ENCODE data around the gene RNF13. TPM values are rescaled to one million over a fixed set of nuclear protein-coding genes. Genes with fewer than 3 reads are reported as not detected.
A peak's percentile ranks its signal among the peaks of the same experiment; 100 is the strongest.

RNF13 gene
- total RNA-seq, 3 donors from 2014 or later, result 95.0 to 142 (median 114) TPM

DNA sequence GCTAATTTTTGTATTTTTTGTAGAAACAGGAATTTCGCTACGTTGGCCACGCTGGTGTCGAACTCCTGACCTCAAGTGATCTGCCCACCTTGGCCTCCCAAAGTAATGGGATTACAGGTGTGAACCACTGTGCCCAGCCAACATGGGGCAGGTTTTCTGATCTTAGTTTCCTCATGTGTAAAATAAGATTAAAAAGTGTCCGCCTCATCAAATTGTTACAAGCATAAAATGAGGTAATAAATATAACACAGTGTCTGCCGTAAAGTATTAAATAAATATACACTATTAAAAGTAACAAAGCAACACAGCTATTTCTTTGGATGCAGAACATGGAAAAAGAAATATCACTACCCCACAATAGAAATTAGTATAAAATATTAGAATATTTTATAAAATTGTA, 44.3 kb upstream of the RNF13 start:
- DNase-seq (ENCODE audit: low spot score in 2 of 2), result no peak
- no peak for TF ChIP-seq POLR2A (IDR thresholded peaks at IDR 0.05)
- TF ChIP-seq, protein P1, sequence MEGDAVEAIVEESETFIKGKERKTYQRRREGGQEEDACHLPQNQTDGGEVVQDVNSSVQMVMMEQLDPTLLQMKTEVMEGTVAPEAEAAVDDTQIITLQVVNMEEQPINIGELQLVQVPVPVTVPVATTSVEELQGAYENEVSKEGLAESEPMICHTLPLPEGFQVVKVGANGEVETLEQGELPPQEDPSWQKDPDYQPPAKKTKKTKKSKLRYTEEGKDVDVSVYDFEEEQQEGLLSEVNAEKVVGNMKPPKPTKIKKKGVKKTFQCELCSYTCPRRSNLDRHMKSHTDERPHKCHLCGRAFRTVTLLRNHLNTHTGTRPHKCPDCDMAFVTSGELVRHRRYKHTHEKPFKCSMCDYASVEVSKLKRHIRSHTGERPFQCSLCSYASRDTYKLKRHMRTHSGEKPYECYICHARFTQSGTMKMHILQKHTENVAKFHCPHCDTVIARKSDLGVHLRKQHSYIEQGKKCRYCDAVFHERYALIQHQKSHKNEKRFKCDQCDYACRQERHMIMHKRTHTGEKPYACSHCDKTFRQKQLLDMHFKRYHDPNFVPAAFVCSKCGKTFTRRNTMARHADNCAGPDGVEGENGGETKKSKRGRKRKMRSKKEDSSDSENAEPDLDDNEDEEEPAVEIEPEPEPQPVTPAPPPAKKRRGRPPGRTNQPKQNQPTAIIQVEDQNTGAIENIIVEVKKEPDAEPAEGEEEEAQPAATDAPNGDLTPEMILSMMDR (IDR thresholded peaks at IDR 0.05), result no peak
- TF ChIP-seq POLR2AphosphoS5 (IDR thresholded peaks at IDR 0.05), result no peak
- intact Hi-C loops (cut with DNase I; ENCODE audit: low total_unique reads), result no loop called here

DNA sequence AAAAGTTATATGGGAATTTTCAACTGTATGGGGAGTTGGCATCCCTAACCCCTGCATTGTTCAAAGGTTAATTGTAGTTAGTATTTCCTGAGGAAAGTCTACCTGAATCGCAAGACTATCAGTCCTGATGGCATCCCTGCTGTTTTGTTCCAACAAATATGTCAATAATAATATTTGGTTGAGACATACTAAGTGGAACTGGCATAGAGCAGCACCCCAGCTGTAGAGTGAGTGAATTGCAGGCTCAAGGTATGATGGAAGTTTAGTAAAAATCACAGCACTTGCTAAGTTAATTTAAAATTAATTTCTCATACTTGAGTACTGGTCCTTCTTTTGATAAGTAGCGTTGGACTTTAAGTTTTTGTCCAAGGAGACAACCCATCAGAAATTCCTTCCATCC, 42.8 kb upstream of the RNF13 start:
- no peak for DNase-seq (ENCODE audit: low spot score in 2 of 2)
- no peak overlapping the region for H3K4me3 ChIP-seq
- no peaks in the 10 kb centered on the region for H3K4me1 ChIP-seq
- H3K27ac ChIP-seq, result no peak overlapping the region
- H3K27me3 ChIP-seq, result no peaks in the 10 kb centered on the region
- intact Hi-C loops (cut with DNase I; ENCODE audit: low total_unique reads), result no loop called here
- no peak for TF ChIP-seq POLR2A (IDR thresholded peaks at IDR 0.05)
- TF ChIP-seq POLR2AphosphoS5 (IDR thresholded peaks at IDR 0.05), result no peak
- TF ChIP-seq, protein P1 (IDR thresholded peaks at IDR 0.05), result no peak
- H3K36me3 ChIP-seq, result no peaks in the 10 kb centered on the region
- no peaks in the 10 kb centered on the region for H3K9me3 ChIP-seq

More for the DNA sequence above, 44.3 kb upstream of the RNF13 start:
- H3K4me1 ChIP-seq, result no peaks in the 10 kb centered on the region
- no peaks in the 10 kb centered on the region for H3K36me3 ChIP-seq
- no peak overlapping the region for H3K27ac ChIP-seq
- no peaks in the 10 kb centered on the region for H3K27me3 ChIP-seq
- no peak overlapping the region for H3K4me3 ChIP-seq
- H3K9me3 ChIP-seq, result no peaks in the 10 kb centered on the region

DNA sequence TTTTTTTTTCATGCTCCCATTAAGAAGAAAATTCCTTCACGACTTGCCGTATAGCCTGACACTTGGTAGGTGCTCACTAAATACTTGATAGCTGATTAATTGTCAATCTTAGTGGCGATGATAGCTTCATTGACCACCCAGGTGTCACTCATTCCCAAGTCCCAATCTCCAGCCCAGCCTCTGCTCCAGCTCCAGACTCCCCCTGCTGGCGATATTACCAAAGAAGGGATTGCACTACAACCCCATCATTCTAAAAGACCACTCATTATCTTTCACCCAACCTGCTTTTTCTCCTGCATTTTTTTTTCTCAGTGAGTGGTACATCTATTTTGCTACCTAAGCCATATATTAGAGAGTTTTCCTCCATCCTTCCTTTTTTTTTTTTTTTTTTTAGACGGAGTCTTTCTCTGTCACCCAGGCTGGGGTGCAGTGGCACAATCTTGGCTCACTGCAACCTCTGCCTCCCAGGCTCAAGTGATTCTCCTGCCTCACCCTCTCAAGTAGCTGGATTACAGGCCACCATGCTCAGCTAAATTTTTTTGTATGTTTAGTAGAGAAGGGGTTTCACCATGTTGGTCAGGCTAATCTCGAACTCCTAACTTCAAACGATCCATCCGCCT, 41.3 kb upstream of the RNF13 start:
- intact Hi-C loops (cut with DNase I; ENCODE audit: low total_unique reads), result no loop called here
- Histone ChIP-seq H3K27me3 (no peaks in the 10 kb centered on the region), H3K27ac (no peak overlapping the region), H3K9me3 (no peaks in the 10 kb centered on the region), H3K36me3 (no peaks in the 10 kb centered on the region), H3K4me3 (no peak overlapping the region), H3K4me1 (no peaks in the 10 kb centered on the region)
- no peak for TF ChIP-seq POLR2AphosphoS5 (IDR thresholded peaks at IDR 0.05)
- no peak for TF ChIP-seq POLR2A (IDR thresholded peaks at IDR 0.05)
- TF ChIP-seq, protein P1 (IDR thresholded peaks at IDR 0.05), result peak; percentile 47 to 78 (median 64)
- DNase-seq (ENCODE audit: low spot score in 2 of 2), result peak in 1 of 2 donors; percentile 29

DNA sequence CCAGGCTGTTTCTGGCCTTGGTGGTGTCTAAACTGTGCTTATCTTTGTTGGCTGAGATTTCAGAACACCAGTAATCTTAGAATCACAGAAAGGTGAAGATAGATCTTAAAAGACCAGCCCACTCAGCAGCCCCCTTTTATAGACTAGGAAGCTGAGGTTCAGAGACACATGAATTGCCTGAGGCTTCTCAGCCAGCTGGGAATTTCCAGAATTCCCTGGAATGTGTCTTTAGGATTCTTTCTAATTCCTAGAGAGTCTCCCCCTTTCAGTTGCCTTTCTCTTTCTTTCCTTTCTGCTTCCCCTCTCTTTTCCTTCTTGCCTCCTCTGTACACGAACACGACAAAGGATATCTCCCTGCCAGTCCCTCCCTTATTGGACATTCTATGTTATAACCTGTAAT, 40.2 kb upstream of the RNF13 start:
- no peaks in the 10 kb centered on the region for H3K36me3 ChIP-seq
- no peaks in the 10 kb centered on the region for H3K27me3 ChIP-seq
- no peaks in the 10 kb centered on the region for H3K4me1 ChIP-seq
- intact Hi-C loops (cut with DNase I; ENCODE audit: low total_unique reads), result no loop called here
- no peak for DNase-seq (ENCODE audit: low spot score in 2 of 2)
- no peak overlapping the region for H3K27ac ChIP-seq
- no peak overlapping the region for H3K4me3 ChIP-seq
- TF ChIP-seq, protein P1 (IDR thresholded peaks at IDR 0.05), result no peak
- TF ChIP-seq POLR2AphosphoS5 (IDR thresholded peaks at IDR 0.05) (no peak), POLR2A (IDR thresholded peaks at IDR 0.05) (no peak)
- H3K9me3 ChIP-seq, result no peaks in the 10 kb centered on the region

DNA sequence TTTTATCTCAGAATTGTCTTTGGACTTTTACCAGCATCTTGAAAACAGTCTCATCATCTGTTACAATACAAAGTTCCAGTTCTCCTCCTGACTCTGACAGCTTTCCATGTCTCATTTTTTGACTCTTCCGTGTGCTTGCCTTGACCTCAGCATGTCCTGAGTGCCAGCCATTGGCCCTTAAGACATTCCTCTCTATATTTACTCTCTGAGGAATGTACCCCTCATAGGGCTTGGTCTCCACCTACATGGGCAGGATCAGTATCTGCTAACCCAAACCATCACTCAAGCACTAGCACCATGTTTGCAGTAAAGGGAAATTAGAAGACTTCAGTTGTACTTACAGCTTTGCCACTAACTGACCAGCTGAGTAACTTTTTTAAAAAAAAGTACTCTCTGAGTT, 36.8 kb upstream of the RNF13 start:
- no peaks in the 10 kb centered on the region for H3K9me3 ChIP-seq
- no peaks in the 10 kb centered on the region for H3K27me3 ChIP-seq
- no peaks in the 10 kb centered on the region for H3K36me3 ChIP-seq
- TF ChIP-seq, protein P1 (IDR thresholded peaks at IDR 0.05), result no peak
- TF ChIP-seq POLR2AphosphoS5 (IDR thresholded peaks at IDR 0.05) (no peak), POLR2A (IDR thresholded peaks at IDR 0.05) (no peak)
- H3K4me3 ChIP-seq, result no peak overlapping the region
- intact Hi-C loops (cut with DNase I; ENCODE audit: low total_unique reads), result no loop called here
- DNase-seq (ENCODE audit: low spot score in 2 of 2), result no peak
- no peaks in the 10 kb centered on the region for H3K4me1 ChIP-seq
- H3K27ac ChIP-seq, result no peak overlapping the region

Data from breast epithelium (tissue), 4 donors.